ENCODE results near the gene APOF. TPM values are rescaled to one million over a fixed set of nuclear protein-coding genes. Genes with fewer than 3 reads are reported as not detected.

APOF gene
- total and polyA plus RNA-seq, 2 experiments from 2014 or later = not detected

GRCh38 chr12:56315249-56315621, 47.4 kb downstream of the APOF start:
- H3K79me2 ChIP-seq (replicated peaks; ENCODE audit: insufficient read depth) = peaks cover 20% of the 10 kb centered on the region
- no peak for TF ChIP-seq JUNB (IDR thresholded peaks at IDR 0.05; ENCODE audit: unreplicated experiment)
- TF ChIP-seq CREB1 (CRISPR knock-in tag; IDR thresholded peaks at IDR 0.05; ENCODE audit: low read depth) = no peak
- no peak for TF ChIP-seq ETS1 (IDR thresholded peaks at IDR 0.05)
- no peak for TF ChIP-seq REST (IDR thresholded peaks at IDR 0.05; ENCODE audit: unreplicated experiment)
- TF ChIP-seq EZH2phosphoT487 (IDR thresholded peaks at IDR 0.05; ENCODE audit: unreplicated experiment) = no peak
- no peak for TF ChIP-seq STAT1 (IDR thresholded peaks at IDR 0.05; ENCODE audit: unreplicated experiment)
- no peak for TF ChIP-seq ZNF114 (CRISPR knock-in tag; IDR thresholded peaks at IDR 0.05)
- TF ChIP-seq EZH2 (IDR thresholded peaks at IDR 0.05; ENCODE audit: low read depth, unreplicated experiment) = no peak
- TF ChIP-seq POLR2AphosphoS5 (IDR thresholded peaks at IDR 0.05; ENCODE audit: low read depth) = no peak
- no peak for TF ChIP-seq NANOG (IDR thresholded peaks at IDR 0.05; ENCODE audit: borderline replicate concordance)
- TF ChIP-seq ZNF462 (CRISPR knock-in tag; IDR thresholded peaks at IDR 0.05) = no peak
- no peak for TF ChIP-seq CTCF (conservative IDR thresholded peaks at IDR 0.05; ENCODE audit: low read depth in 2 of 2)
- TF ChIP-seq ZNF331 (CRISPR knock-in tag; IDR thresholded peaks at IDR 0.05; ENCODE audit: low read depth) = no peak
- H3K9me2 ChIP-seq (ENCODE audit: insufficient read depth) = no peaks in the 10 kb centered on the region
- H3F3A ChIP-seq (replicated peaks; ENCODE audit: low read depth) = peaks cover 18% of the 10 kb centered on the region
- no peaks in the 10 kb centered on the region for H3K27me3 ChIP-seq (ENCODE audit: insufficient read depth)
- H3K36me3 ChIP-seq (ENCODE audit: insufficient read depth) = peaks cover 37% of the 10 kb centered on the region
- peaks cover 3% of the 10 kb centered on the region; the same call in 1 of the 2 replicates for H4K20me1 ChIP-seq (replicated peaks; ENCODE audit: insufficient read depth)
- peaks cover 12% of the 10 kb centered on the region for H3K4me1 ChIP-seq (ENCODE audit: insufficient read depth)
- peak overlapping the region; percentile 99 for H3K4me3 ChIP-seq
- peak overlapping the region; percentile 92 for H3K27ac ChIP-seq (ENCODE audit: low read depth)
- ATAC-seq = peak; percentile 10
- peaks cover 7% of the 10 kb centered on the region for H3K27me3 Mint-ChIP-seq (ENCODE audit: insufficient read depth, low read depth, poor library complexity)
- no peaks in the 10 kb centered on the region; the same call in 2 of the 3 replicates for H3K9me3 Mint-ChIP-seq
- H3K36me3 Mint-ChIP-seq (ENCODE audit: low read depth) = peaks cover 48% of the 10 kb centered on the region
- peak overlapping the region; percentile 90 for H2AFZ ChIP-seq
- peaks cover 4% of the 10 kb centered on the region for H3K4me1 Mint-ChIP-seq
- H3K4me3 Mint-ChIP-seq = peak overlapping the region; percentile 100
- peak overlapping the region; percentile 99 for H3K4me2 ChIP-seq
- peak; percentile 35 for DNase-seq (ENCODE audit: low spot score)
- H3K27ac Mint-ChIP-seq = peak overlapping the region; percentile 99

Data from GM23338 (cell line).